ENCODE results near the gene CTNNA3.

The CTNNA3 gene

DNA sequence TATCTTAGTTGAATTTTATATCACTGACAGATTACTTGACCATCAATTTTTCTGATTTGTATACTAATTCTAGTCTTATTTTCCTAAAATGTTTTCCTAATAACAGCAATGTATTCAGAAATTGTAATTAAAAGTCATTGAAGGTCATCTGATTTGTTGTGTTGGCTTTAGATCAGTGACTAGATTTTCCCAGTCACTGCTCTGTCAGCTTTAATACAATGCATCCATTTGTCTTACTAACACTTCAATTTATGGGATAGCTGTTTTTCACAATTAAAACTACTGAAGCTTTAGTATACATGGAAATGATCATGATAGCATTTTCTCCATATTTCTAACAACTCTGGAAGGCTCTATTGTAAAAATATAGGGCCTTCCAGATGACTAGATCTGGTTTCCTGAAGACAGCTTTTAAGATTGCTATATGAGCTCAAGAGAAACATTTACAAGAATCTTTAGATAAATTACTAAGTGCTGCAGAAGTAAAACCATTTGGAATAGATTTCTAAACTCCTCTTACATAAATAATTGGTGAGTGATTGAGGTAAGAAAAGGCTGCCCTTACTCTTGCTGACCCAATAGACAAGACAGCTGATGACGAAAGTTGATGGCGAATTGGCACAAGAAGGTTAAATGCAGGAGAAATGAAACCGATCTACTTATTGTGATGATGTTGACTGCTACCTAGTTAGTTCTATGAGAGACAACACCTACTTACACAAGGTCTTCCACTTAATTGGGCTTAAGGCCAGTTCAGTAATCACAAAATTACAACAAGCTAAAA lies 696.0 kb downstream of the CTNNA3 start:
- DNase-seq = no peak

DNA sequence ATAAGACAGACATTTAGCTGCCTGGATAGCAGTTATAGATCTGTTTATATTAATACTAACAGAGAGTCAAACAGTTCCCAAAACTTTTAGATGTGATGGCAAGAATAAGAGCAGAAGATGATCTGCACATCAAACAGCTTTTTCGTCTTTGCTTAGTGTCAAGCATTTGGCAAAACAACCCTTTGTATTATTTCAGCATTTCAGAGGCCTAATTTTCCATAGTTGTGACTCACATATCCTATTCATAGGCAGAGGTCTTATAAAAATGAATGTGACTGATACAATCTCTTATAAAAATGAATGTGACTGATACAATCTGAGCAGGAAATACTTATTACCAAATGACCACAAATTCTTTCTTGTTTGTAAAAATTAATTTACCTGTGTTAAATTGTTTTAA lies 699.0 kb downstream of the CTNNA3 start:
- no peak for DNase-seq

DNA sequence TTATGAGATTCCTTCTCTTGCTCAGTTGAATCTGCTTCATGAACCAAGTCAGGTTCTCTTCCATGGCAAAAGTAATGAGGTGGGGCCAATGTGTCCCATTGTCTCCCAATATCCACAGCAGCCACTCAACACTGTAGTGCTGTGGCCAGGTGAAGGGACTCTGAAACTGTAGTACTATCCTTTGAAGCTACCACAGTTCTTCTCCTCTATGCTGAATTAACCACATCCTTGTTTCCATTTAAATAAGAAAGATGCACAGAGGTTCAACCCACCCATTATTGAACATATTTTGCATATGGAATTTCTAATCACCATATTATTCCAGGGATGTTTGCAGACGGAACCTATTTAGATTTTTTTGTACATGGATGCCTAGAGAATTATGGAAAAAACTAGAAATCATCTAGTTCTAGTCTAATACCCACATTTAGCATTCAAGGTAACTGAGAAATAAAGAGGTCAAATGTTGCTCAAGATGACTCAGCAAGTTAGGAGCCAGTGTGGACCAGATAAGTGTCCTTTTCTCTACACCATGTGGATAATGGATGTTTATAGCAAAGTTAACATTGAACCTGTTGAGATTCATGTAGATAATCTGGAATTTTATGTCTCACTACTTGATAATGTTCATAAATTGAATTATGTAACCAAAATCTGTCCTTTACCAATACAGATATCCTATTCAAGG lies 705.7 kb downstream of the CTNNA3 start:
- DNase-seq = no peak

DNA sequence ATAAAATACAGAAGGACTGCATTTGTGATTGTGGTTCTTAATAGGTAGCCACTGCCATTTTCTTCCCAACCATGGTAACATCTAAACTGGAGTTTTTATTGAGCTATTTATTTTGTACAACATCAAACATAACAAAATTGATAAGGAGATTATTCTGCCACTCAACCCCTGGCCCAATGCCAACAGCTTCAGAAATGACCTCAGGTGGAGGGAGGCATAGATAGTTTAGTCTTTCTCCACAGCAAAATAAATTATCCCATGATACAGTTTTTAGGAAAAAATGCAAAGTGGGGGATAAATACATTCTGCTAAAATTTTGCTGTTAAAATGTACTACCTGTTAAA lies 712.5 kb downstream of the CTNNA3 start:
- no peak for DNase-seq

DNA sequence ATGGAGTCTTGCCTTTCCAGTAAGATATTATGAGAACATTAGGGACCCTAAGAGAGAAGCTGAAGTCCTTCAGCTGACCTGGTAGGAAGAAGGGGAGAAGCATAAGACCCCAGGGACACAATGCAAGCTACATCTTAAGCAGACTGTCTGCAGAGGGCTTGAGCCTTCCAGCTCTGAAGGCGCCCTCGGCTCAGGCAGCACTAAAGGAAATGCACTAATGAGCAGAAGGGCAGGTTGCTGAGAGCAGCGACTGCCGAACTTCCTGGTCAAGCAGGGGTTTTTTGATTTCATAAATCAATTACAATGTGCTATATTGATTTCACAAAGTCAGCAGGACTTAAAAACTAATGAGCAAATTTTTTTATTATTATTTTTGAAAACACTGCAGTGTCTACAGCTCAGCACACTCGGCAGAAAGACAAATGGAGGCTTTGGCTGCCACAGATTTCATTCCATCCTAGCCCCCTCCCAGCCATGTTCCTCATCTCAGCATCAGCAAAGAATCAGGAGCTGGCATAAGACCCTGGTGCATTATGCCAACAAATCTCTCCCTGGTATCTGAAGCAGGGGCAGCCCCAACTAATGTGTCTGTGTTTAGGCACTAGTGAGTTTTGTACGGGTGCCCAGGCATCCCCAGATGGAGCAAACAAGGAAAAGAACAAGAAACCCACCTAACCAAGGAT lies 713.1 kb downstream of the CTNNA3 start:
- no peak for DNase-seq

DNA sequence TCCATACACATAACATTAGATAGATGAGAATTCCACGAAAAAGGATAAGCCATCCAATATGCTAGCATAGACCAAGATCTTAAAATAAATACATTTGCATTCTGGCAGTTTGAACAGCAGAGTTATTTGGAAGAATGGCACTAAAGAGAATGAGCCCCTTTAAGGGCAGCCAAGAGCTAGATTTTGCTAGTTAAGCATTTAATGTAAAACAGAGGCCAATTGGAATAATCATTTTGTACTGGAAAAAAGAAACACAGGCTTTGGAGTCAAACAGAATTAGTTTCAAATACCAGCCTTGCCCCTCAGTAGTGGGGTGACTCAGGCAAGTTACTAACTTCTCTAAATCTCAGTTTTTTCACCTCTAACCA lies 714.0 kb downstream of the CTNNA3 start:
- no peak for DNase-seq

DNA sequence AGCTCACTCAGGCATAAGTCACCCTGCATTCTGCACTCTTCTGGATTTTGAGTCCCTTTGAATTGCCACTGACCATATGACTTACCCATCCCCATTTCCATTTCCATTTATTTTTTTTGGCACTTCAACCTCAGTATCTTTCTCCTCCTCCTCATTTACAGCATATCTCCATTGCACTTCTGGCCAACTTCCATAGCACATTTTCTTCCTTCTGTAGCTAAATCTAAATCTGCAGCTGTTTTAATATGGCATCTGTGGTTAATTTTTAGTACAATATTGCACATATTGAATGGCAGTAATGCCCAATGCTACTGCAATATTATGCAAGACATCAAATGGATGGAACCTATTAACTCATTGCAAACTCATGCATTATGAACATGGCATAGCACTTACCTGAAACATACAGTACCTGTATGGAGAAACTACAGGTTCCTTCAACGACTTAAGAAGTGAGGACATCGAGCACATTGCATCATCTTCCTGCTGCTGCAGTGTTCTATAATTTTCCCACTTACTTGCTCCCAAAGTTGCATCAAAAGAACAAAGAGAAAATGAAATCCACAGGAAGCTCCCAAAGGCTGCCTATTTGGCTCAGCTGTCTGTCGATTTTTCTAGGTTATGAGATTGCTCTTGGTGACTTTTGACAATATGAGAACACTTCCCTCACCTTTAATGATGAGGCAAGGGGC lies 714.5 kb downstream of the CTNNA3 start:
- DNase-seq = no peak

DNA sequence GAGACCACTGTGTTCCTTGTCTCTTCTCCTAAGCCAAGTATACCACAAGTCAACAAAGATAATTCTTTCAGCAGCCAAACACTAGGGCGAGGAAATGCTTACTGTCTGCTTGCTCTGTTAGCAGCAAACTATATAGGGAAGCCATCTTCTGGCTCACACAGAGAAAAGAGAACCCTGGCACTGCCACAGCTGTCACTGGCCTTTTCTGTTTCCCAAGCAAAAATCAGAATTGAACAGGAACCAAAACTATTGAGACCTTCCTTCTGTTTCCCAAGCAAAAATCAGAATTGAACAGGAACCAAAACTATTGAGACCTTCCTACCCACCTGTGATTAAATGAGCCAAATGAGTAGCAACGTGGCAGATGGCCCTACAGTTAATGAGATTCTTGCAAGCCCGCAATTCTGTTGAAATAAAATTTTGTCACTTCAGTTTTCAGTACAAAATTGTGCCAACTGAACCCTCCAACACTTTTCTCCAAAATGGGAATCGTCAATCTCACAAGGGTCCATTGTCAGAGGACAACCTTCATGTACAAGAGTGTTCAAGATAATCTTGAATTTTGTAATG lies 715.7 kb downstream of the CTNNA3 start:
- no peak for DNase-seq

DNA sequence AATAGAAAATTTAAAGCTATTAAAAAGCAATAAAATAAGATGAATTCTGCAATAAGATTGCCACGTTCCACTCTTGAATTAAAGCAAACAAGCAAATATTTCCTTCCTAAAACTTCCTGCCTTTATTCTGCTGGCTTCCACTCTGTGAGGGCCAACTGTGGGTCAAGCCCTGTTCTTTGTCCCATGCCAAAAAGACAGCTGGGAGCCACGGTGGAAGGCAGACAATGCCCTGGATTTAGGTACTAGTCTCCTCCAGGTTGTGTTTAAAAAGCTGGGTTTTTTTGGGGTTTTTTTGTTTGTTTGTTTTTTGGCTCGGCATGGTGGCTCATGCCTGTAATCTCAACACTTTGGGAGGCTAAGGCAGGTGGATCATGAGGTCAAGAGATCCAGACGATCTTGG lies 731.0 kb downstream of the CTNNA3 start:
- no peak for DNase-seq

DNA sequence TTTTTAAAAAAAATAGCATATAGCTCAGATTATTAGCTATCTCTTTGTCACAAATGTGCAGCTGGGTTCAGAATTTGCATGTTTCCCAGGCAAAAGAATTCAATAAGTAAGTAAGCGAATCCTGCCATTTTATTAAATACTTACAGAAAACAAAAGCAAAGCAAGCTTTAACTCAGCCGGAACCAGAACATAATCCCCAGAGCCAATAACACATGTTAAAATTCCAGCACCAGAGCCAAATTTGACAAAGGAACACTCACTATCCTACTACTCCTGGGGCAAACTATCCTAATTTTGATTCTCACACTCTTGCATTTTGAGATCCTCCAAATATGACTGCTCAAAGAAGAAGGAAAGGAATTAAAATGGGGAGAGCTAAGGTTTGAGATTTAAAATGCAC lies 737.5 kb downstream of the CTNNA3 start:
- DNase-seq = no peak

DNA sequence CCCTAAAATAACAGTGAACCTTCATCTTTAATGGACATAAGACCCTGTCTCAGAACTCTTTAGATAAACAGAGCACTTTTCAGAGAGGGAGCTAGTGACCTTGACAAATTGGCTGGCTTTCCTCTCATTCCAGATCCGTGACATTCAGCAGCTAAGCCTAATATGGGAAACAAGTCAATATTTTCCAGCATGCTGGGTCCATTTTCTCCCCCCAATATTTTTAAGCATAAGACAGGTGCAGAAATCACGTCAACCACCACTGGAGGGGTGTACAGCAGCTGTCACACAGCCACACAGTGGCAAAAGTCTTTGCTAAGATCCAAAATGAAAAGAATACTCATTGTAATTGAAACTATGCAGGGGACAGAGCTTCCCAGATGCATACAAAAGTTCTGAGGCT lies 744.1 kb downstream of the CTNNA3 start:
- no peak for DNase-seq

DNA sequence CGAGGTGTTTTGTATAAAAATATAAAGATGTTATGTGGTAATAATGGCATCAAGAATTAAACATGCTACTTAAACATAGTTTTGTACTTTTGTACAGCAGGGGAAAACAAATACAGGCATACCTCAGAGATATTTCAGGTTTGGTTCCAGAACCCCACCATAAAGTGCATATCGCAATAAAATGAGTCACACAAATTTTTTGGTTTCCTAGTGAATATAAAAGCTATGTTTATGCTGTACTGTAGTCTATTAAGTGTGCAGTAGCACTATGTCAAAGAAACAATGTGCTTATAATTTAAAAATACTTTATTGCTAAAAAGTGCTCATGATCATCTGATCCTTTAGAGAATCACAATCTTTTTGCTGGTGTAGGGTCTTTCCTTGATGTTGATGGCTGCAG lies 752.4 kb downstream of the CTNNA3 start:
- DNase-seq = no peak

DNA sequence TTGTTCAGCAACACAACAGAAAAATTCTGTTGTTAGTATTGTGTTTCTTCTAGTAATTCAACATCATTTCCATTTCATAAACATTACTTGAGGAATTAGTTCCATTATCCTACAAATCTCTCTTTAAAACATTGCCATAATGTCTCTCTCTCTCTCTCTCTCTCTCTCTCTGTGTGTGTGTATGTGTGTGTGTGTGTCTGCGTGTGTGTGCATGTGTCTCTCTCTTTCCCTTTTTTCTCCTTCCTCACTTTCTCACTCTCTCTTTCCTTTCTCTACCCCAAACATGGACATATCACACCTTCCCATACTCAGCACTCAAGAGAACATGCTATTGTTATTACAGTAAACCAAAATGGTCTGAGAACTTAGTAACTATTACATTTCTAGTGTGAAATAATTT lies 753.6 kb downstream of the CTNNA3 start:
- no peak for DNase-seq

DNA sequence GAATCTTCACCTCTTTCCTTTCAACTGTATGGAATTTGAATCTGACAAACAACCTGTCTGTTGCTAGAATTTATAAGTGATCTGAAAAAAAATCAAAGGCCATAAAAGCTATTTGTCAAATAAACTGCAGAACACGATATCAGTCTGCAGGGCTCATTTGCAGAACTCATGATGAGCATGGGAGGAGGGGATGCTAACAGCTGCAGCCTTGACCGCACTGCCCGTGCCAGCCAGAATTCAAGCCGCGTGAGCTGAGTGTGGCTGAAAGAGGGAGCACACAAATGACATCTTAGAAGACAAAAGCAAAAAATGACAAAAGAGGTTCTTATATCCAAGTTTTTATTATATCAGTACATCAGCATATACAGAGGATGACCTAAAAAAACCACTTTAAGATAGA lies 754.5 kb downstream of the CTNNA3 start:
- no peak for DNase-seq

DNA sequence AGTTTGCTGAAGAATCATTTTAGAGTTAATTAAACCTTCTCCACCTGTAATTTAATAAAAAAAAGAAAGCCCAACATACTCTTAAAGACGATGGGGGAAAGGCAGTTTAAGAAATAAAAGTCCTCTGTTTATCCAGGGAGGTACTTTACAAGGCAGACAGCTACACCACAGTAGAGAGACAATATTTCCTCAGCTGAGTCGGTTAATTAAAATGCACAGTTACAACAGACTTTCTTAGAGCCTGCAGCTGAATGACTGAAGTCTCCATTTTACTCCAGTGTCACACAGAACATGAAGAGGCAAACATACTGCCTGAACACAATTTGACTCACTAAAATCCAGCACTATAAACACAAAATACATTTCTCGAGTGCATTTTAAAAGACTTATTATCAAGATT lies 755.0 kb downstream of the CTNNA3 start:
- no peak for DNase-seq

DNA sequence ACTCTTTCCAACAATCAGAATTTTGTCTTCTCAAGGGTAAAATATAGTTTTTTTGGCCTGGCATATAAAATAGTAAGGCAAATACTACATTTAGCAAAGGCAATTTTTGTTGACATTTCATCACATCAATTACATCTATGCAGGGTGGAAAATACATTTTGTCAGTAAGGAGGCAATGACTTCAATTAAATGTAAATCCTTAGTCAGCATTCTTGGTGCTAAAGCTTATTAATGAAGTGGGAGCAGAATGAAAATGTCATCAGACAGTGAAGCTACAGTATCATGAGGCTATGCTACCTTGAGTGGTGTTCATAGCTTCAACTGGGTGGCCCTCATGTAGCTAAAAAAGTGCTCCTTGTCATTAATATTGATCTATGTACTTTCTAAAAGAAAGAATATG lies 761.3 kb downstream of the CTNNA3 start:
- DNase-seq = no peak

DNA sequence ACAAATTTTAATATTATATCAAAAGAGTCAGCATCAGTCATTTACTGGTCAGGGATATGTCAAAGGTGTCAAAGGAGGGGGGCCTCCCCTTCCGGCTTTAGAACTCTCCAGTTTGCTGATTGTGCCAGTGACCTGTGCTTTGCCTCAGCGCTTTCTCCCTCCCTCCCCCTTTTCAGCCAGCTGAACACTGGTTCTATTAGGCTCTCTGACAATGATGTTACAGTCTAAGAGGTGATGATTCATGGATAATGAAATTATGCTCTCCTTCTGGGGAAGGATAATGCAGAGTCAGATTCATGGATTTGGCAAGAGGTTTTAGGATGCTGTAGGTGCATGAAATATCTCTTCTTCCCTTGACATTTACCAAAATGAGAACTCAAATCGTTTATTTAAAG lies 764.0 kb downstream of the CTNNA3 start:
- DNase-seq = no peak

DNA sequence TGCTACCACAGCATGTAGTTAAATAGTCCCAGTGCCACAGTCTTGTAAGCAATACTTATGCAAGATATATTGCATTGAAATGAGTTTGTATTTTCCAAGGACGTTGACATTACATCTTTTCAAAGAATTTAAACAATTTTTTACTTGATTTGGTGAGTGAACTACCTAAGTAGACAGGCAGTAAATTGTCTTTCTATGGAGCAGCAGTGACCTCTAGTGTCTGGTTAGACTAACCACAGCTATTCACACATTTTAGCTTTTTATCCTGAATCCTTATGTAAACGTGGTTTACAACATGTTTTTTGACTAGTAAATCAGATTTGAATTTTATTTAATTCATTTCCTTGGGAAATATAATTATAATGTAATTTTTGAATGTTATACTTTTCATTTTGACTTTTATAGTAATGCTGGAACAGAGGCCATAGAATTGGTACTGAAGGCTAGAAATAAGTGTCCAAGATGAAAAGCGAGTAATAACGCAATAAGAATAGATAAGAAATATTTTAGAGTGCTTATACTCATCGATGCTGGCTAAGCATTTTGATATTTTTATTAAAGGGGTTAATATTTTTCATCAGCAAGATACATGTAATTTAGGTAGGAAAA lies 764.6 kb downstream of the CTNNA3 start:
- DNase-seq = no peak

DNA sequence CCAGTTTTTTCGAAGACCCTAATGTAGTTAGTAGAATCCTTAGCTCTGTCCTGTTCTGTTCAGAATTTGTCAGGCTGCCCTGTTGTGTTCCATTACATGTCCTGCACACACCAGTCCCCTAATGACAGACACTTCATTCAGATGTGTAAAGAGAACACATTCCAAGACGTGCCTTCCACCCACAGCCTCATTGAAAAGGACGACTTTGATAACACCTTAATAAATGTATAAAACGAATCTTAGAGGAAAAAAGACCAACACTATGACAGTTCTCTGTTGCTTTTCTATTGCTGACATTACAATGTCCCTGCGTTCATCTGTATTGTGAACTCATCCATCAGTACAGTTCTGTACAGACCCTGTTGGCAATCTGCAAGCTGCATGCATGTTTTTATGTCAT lies 766.6 kb downstream of the CTNNA3 start:
- DNase-seq = no peak

DNA sequence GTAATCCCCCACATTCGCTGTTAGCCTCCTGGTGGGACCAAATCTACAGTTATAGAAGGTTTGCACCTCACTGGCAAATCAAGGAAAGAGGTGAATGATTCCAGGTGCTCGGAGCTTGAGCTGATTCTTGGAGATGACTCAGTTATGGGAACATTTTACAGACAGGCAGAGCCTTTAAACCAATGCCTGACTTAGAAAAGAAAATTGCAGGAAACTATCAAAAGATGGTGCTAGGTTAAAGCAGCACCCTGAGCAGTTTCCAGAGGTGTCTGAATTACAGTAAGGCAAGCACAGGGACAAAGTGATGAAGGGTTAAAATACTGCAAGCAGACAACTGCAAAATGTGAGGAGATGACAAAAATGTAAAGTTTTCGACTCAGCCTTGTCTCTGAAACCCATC lies 767.2 kb downstream of the CTNNA3 start:
- no peak for DNase-seq

DNA sequence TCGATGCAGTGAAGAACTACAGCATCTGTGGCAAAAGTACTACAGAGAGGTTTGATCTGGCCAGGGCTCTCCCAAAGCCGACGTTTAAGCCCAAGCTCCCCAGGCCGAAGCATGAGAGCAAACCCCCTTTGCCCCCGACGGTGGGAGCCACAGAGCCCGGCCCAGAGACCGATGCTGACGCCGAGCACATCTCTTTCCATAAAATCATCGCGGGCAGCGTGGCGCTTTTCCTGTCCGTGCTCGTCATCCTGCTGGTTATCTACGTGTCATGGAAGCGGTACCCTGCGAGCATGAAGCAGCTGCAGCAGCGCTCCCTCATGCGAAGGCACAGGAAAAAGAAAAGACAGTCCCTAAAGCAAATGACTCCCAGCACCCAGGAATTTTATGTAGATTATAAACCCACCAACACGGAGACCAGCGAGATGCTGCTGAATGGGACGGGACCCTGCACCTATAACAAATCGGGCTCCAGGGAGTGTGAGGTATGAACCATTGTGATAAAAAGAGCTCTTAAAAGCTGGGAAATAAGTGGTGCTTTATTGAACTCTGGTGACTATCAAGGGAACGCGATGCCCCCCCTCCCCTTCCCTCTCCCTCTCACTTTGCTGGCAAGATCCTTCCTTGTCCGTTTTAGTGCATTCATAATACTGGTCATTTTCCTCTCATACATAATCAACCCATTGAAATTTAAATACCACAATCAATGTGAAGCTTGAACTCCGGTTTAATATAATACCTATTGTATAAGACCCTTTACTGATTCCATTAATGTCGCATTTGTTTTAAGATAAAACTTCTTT lies 767.8 kb downstream of the CTNNA3 start:
- no peak for DNase-seq
